AG04449 (cell line): Measurements from ENCODE around the gene IGF1R.

Experiments used
- CTCF ChIA-PET: fragments of 350-600 bp; formaldehyde crosslinking; extraction: SDS; loops from one replicate; lab custom pipeline; 2021; ENCODE audit warnings: antibody characterized with exemption; lab: Yijun Ruan, JAX
- POLR2A ChIA-PET: fragments of 400-600, 350-600 bp; formaldehyde crosslinking; extraction: SDS; loops from one replicate; lab custom pipeline; 2020; ENCODE audit warnings: antibody characterized with exemption, inconsistent platforms; lab: Yijun Ruan, JAX
- DNase-seq: peaks from one replicate; pipeline ENCODE4 v3.0.0-alpha.2; 2010; ENCODE audit warnings: low read depth, low spot score
- H3K4me3 ChIP-seq: 2 replicates; pipeline ENCODE4 v1.5.1; 2011; ENCODE audit warnings: low read depth, mild to moderate bottlenecking, control low read depth, low read length
- TF ChIP-seq, protein P1 (sequence below): IDR thresholded peaks from one replicate; pipeline ENCODE4 v1.5.1; 2011; ENCODE audit warnings: mild to moderate bottlenecking, moderate library complexity, low read length, control low read depth, inconsistent platforms; ENCODE audit not compliant: insufficient read depth; ENCODE audit errors: missing control alignments

The IGF1R gene

GRCh38 chr15:98868564-98868963 is 220.2 kb downstream of the IGF1R start:
- no peak overlapping the region for H3K4me3 ChIP-seq
- TF ChIP-seq, protein P1, sequence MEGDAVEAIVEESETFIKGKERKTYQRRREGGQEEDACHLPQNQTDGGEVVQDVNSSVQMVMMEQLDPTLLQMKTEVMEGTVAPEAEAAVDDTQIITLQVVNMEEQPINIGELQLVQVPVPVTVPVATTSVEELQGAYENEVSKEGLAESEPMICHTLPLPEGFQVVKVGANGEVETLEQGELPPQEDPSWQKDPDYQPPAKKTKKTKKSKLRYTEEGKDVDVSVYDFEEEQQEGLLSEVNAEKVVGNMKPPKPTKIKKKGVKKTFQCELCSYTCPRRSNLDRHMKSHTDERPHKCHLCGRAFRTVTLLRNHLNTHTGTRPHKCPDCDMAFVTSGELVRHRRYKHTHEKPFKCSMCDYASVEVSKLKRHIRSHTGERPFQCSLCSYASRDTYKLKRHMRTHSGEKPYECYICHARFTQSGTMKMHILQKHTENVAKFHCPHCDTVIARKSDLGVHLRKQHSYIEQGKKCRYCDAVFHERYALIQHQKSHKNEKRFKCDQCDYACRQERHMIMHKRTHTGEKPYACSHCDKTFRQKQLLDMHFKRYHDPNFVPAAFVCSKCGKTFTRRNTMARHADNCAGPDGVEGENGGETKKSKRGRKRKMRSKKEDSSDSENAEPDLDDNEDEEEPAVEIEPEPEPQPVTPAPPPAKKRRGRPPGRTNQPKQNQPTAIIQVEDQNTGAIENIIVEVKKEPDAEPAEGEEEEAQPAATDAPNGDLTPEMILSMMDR = no peak
- DNase-seq = no peak
- ChIA-PET POLR2A (no interaction called here), CTCF (interaction anchor here (7.7 kb wide), 1 partner anchor 13 kb away, joined by 48 read pairs; no protein-coding TSS in a partner anchor)

- DNase-seq = no peak
- no peak overlapping the region for H3K4me3 ChIP-seq
- TF ChIP-seq, protein P1 = no peak
- POLR2A ChIA-PET = no interaction called here
- CTCF ChIA-PET = interaction anchor here (1.0 to 7.7 kb wide), 3 partner anchors 9 to 25 kb away, joined by 3 to 48 read pairs (median 3); no protein-coding TSS in a partner anchor
These were observed 222.4 kb downstream of the IGF1R start for GRCh38 chr15:98870788-98871187.

DNA sequence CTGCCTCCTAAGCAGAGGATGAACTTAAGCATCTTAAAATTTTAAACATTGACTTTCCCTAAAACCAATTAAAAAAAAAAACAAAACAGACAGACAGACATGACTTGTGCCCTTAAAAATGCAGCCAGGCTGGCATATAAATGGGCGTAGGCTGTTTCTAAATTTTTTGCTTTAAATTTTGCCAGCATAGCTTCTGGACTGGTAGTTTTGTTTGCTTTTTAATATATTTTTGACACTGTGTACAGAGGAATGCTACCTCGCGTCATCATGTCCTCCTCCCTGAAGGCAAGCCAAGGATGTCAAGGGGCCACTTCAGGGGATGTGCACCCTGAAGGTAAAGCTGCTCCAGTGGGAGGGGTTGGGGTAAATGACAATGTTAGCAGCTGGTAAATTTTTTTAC is 224.4 kb downstream of the IGF1R start:
- CTCF ChIA-PET = interaction anchor here (0.6 to 7.7 kb wide), 9 partner anchors 9 to 220 kb away, joined by 3 to 48 read pairs (median 3); no protein-coding TSS in a partner anchor
- POLR2A ChIA-PET = no interaction called here
- TF ChIP-seq, protein P1 = no peak

DNA sequence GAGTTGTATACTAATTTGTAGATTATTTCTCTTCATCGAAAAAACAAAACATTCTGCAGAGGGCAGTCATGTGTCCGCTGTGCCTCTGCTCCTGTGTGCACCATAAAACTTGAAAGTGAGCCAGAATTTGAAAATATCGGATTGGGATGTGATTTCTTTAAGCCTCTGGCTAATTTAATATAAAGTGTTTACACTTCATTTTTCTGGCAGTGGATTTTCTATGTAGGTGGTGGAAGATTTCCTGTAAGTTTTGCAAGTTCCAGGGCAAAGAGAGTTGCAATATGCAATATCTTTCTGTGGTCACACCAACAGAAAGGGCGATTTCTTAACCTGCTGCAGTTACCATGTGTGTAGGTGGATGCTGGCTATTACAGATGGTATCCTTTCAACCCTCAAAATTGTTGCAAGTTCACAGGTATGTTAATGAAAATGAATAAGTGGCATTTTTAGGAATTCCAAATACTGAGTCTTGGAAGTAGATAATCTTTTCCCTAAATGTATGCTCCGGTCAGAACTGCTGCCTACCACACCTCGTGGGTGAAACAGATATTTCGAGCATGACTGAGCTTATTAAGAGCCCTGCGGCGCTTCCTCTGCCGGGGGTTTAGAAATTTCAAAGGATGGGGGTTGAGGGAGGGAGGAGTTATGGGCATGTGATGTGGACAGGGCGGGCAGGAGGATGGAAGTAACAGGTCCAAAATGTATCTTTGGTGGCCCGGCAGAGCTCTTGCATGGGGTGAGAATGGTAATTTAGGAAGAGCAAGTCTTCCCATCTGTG is 225.3 kb downstream of the IGF1R start:
- DNase-seq = no peak
- POLR2A ChIA-PET = interaction anchor here (0.8 to 1.3 kb wide), 2 partner anchors 17 kb away, joined by 3 read pairs; no protein-coding TSS in a partner anchor

More for the DNA sequence above, 224.4 kb downstream of the IGF1R start:
- H3K4me3 ChIP-seq = no peak overlapping the region
- no peak for DNase-seq

DNA sequence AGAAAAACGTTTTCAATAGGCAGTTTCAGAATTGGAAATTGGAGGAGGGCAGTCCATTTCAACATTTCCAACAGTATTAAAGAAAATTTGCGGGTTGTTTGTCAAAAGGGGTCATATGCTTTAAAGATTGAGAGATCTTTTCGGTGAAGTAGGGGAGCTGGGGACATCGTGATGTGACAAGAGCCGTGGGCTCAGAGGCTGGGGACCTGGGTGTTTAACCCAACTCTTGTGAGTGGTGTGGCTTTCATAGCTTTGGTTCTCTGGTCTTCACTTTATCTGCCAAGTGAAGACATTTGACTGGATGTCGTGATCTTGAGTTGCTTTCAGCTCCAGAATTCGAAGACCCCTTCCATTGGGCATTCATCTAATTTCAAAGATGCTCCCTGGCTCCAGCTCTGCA is 226.0 kb downstream of the IGF1R start:
- no peak for DNase-seq
- TF ChIP-seq, protein P1 = no peak
- H3K4me3 ChIP-seq = peak overlapping the region; percentile 33
- POLR2A ChIA-PET = interaction anchor here (0.6 to 1.3 kb wide), 3 partner anchors 16 to 224 kb away, joined by 3 to 4 read pairs (median 3); no protein-coding TSS in a partner anchor
- CTCF ChIA-PET = interaction anchor here (1.0 to 7.7 kb wide), 5 partner anchors 7 to 30 kb away, joined by 3 to 48 read pairs (median 7); no protein-coding TSS in a partner anchor

More for the DNA sequence above, 225.3 kb downstream of the IGF1R start:
- peak overlapping the region; percentile 4 for H3K4me3 ChIP-seq
- TF ChIP-seq, protein P1 = no peak
- CTCF ChIA-PET = interaction anchor here (1.1 to 7.7 kb wide), 7 partner anchors 8 to 80 kb away, joined by 3 to 48 read pairs (median 7); no protein-coding TSS in a partner anchor

DNA sequence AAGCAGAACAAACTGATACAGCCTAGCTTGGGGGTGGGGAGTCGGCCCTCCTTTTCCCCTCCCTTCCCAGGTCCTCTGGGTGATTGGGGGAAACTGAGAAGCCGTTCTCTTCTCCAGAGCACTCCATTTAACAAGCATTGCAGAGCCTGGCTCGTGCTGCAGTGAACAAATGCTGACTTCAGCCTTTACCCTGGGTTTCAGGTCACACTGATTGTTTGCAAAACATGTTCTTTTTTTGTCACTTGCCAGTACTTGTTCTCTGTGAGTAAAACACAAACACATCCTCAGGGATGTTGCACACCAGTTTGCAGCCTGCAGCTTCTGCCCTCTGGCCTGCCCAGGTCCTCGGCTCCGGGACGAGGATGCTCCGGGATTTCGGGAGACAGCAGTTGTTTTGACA is 226.4 kb downstream of the IGF1R start:
- no peak overlapping the region for H3K4me3 ChIP-seq
- TF ChIP-seq, protein P1 = no peak
- ChIA-PET POLR2A (interaction anchor here (0.6 to 1.1 kb wide), 2 partner anchors 22 to 224 kb away, joined by 4 read pairs; no protein-coding TSS in a partner anchor), CTCF (interaction anchor here (1.0 to 7.7 kb wide), 4 partner anchors 7 to 30 kb away, joined by 3 to 48 read pairs (median 6); no protein-coding TSS in a partner anchor)
- DNase-seq = no peak
